Colonic mucosa (tissue), 4 donors: Measurements from ENCODE around the gene TEKT1. TPM values are rescaled to one million over a fixed set of nuclear protein-coding genes. Genes with fewer than 3 reads are reported as not detected.

ENCODE experiments used
- DNase-seq: peaks from one replicate; pipeline ENCODE4 v3.0.0-alpha.2; 2020
- H3K27ac ChIP-seq: fragments of 200-600 bp; one replicate; pipeline ENCODE4 v1.8.0; 2021
- H3K27me3 ChIP-seq: fragments of 200-600 bp; one replicate; pipeline ENCODE4 v1.8.0; 2021
- H3K36me3 ChIP-seq: fragments of 200-600 bp; one replicate; pipeline ENCODE4 v1.8.0; 2021
- H3K4me1 ChIP-seq: fragments of 200-600 bp; one replicate; pipeline ENCODE4 v1.8.0; 2021; ENCODE audit warnings: mild to moderate bottlenecking
- H3K4me3 ChIP-seq: fragments of 200-600 bp; one replicate; pipeline ENCODE4 v1.8.0; 2021
- H3K9ac ChIP-seq, 2 donors: one replicate each; pipeline ENCODE4 v1.7.0; 2013; ENCODE audit warnings: control low read depth in 2 of 2, low read depth in 2 of 2, low read length in 2 of 2
- H3K9me3 ChIP-seq: fragments of 200-600 bp; one replicate; pipeline ENCODE4 v1.8.0; 2021
- intact Hi-C: fragments of 100-400 bp; cut with DNase I; formaldehyde crosslinking; loops from one replicate; pipeline ENCODE4 v1.14.1; 2022
- total RNA-seq, 2 donors: library from RNA; stranded (reverse); fragmentation: NEBNext Ultra II Directional in 1 of 2; extraction: Animal tissue kit (Norgen Biotek cat#: 25700) in 1 of 2; gene quantifications; one replicate each; pipeline ENCODE4 v1.2.1, GENCODE V29; 2021
- TF ChIP-seq, protein P1 (sequence below): fragments of 200-600 bp; IDR thresholded peaks from one replicate; pipeline ENCODE4 v1.8.0; 2022; ENCODE audit warnings: antibody characterized with exemption, mild to moderate bottlenecking
- donor health status: healthy.
- donor health status: DM: no; HTN: no; CAD: no.
- donor health status: DM: no; HTN: no; CAD: no.

TEKT1 gene
- total RNA-seq, 2 donors from 2014 or later, result not detected

DNA sequence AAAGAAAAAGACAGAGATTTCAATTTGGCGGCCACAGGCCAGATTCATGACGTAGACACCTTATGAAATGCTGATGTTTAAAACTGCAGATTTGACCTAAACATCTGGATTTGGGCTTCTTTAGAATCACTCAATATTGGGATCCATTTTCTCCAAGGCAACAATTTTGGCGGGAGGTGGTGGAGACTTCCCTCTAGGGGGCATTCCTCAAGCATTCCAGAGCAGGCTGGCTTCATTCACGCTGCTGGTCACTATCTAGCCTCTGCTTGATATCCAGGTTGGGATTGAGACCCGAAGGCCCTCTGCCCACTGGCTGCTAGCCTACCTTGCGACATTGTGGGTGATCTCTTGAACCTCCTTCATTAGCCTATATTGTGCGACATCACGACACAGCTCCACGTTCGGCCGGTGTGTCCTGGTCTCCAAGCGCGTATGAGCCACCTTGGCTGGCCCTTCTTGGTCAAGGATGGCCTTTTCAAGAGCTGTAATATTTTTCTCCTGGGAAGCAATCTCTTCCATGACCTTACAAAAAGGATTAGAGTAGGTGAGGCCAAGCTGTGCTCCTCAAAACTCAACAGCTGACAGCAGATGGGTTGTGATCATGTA is 31.0 kb downstream of the TEKT1 start:
- H3K36me3 ChIP-seq, result no peaks in the 10 kb centered on the region
- no peaks in the 10 kb centered on the region for H3K9me3 ChIP-seq
- no peaks in the 10 kb centered on the region for H3K4me1 ChIP-seq
- H3K27ac ChIP-seq, result no peak overlapping the region
- no peak for DNase-seq
- H3K9ac ChIP-seq, result no peak overlapping the region
- H3K27me3 ChIP-seq, result no peaks in the 10 kb centered on the region
- H3K4me3 ChIP-seq, result no peak overlapping the region
- intact Hi-C loops, result no loop called here
- TF ChIP-seq, protein P1, sequence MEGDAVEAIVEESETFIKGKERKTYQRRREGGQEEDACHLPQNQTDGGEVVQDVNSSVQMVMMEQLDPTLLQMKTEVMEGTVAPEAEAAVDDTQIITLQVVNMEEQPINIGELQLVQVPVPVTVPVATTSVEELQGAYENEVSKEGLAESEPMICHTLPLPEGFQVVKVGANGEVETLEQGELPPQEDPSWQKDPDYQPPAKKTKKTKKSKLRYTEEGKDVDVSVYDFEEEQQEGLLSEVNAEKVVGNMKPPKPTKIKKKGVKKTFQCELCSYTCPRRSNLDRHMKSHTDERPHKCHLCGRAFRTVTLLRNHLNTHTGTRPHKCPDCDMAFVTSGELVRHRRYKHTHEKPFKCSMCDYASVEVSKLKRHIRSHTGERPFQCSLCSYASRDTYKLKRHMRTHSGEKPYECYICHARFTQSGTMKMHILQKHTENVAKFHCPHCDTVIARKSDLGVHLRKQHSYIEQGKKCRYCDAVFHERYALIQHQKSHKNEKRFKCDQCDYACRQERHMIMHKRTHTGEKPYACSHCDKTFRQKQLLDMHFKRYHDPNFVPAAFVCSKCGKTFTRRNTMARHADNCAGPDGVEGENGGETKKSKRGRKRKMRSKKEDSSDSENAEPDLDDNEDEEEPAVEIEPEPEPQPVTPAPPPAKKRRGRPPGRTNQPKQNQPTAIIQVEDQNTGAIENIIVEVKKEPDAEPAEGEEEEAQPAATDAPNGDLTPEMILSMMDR, result no peak

DNA sequence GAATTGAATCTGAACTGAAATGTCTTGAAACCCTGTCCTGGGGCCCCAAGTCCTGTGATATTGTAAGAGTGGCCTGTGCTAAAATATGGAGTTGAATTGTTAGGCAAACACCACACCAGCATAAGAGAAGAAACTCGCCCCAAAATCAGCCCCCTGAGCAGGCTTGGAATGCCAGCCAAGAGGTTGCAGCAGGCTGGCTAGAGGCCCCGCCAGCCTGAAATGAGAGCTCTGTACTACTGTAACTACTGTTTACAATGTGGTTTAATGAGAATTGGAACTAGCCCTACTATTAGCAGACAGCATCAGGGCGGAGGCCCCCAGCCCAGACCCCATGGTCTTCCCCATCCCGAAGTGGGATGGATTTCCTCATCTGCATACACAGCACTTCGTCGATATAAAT is 31.8 kb downstream of the TEKT1 start:
- H3K36me3 ChIP-seq, result no peaks in the 10 kb centered on the region
- H3K27me3 ChIP-seq, result no peaks in the 10 kb centered on the region
- H3K4me1 ChIP-seq, result no peaks in the 10 kb centered on the region
- H3K9me3 ChIP-seq, result no peaks in the 10 kb centered on the region
- no peak for DNase-seq
- H3K27ac ChIP-seq, result no peak overlapping the region
- no peak overlapping the region for H3K9ac ChIP-seq
- TF ChIP-seq, protein P1, result no peak
- intact Hi-C loops, result no loop called here
- no peak overlapping the region for H3K4me3 ChIP-seq

DNA sequence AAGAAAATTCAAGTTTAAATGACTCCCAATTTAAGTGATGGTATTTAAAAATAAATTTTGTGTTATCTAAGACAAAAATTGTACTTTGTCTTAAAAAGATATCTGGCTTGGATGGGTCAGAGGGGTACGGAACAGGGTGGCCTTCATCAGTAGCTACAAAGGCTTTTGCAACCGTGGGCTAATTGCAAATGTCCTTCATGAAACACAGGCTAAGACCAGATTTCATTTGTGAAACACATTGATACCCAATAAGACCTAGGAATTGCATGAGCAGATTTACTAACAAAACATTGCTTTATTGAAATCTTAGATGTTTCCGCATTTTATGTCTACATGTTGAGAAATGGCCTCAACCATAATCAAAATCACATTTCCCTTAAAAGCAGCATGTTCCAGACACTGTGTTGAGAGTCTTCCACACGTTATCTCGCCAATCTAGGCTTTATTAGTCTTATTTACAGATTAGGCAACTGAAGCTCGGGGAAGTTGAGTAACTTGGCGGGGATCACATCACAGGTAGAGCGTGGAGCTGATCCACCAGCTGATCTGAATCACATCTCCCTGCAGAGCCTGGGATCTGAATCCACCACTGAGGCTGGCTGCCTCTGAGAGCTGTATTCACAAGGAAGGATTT is 33.7 kb downstream of the TEKT1 start:
- no peak for DNase-seq
- H3K9ac ChIP-seq, result no peak overlapping the region
- no peaks in the 10 kb centered on the region for H3K4me1 ChIP-seq
- H3K9me3 ChIP-seq, result no peaks in the 10 kb centered on the region
- intact Hi-C loops, result no loop called here
- no peak overlapping the region for H3K4me3 ChIP-seq
- TF ChIP-seq, protein P1, result no peak
- no peaks in the 10 kb centered on the region for H3K27me3 ChIP-seq
- H3K27ac ChIP-seq, result no peak overlapping the region
- H3K36me3 ChIP-seq, result no peaks in the 10 kb centered on the region

DNA sequence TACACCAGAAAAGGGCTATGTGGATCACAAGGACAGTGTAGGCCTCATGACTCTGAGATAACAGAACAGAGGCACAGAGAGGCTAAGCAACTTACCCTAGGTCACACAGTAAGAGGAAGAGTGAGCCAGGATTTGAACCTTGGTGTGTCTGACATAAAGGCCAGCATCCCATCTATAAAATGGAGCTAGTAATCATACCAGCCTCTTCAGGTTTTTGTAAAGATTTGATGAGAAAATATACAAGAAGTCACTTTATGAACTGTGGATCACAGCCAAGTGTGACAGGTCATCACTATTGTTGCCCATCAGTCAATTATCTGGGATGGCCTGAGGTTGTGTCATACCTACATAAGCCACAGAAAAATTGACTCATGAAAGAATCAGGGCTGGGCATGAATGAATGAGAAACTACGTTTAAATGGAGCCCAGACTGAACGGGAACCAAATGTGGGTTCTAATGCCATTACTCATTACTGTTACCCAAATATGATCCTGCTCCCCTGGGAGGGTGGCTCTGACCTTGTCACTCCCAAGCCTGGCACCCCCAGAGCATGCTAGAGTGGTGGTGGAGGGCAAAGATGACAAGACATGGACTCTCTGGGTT is 34.5 kb downstream of the TEKT1 start:
- intact Hi-C loops, result no loop called here
- H3K9me3 ChIP-seq, result no peaks in the 10 kb centered on the region
- no peak for DNase-seq
- no peak overlapping the region for H3K27ac ChIP-seq
- TF ChIP-seq, protein P1, result no peak
- H3K9ac ChIP-seq, result no peak overlapping the region
- no peaks in the 10 kb centered on the region for H3K4me1 ChIP-seq
- H3K4me3 ChIP-seq, result no peak overlapping the region
- no peaks in the 10 kb centered on the region for H3K27me3 ChIP-seq
- no peaks in the 10 kb centered on the region for H3K36me3 ChIP-seq

DNA sequence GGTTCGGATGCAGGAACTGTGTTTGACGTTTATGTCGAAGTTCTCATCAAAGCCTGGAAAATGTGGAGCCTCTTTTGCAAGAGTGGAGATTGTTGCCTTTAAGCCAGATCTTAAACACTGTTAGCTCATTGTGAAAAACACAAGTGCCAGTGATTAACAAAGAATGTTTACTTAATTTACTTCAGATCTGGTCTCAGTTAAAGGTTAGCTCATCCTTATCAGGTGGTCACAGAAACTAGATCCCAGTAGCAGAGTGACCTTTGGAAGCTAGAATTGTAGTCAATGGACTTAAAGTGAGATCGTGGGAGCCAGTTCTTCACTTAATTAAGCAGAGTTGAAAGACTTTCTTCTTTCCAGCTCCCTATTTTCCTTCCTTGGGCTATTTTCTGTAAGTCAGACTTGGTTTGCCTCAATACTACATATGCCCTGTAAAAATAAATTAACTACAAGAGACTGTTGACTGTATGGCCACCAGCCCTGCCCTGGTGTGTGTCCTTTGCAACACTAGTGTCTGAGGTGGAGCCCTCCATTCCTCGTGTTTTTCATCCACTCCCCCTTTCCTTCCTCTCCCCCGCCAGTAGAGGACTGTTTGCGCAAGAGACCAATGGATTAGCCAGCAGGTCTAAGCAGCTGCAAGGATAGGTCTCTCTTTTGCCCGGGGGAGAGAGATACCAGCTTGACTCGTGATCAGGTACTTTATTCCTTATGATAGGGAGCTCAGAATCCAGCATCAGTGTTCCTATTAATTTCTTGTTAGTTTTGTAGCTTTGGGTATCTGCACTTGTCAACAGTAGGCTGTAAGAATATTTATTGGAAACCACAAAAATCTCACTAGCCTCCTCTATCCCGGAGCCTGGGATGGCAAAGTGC is 35.3 kb downstream of the TEKT1 start:
- intact Hi-C loops, result no loop called here

More for the DNA sequence above, 35.3 kb downstream of the TEKT1 start:
- Histone ChIP-seq H3K9ac (no peak overlapping the region), H3K27me3 (no peaks in the 10 kb centered on the region), H3K36me3 (no peaks in the 10 kb centered on the region), H3K4me1 (no peaks in the 10 kb centered on the region), H3K9me3 (no peaks in the 10 kb centered on the region), H3K4me3 (no peak overlapping the region), H3K27ac (no peak overlapping the region)
- DNase-seq, result no peak
- TF ChIP-seq, protein P1, result no peak
